GM19438 (cell line): ENCODE data around the gene GMPPA.

Experiments used
- ATAC-seq: cut with Tn5 transposase; IDR thresholded peaks from one replicate; pipeline ENCODE4 v1.9.1; 2021; ENCODE audit warnings: low read depth; ENCODE audit not compliant: unreplicated experiment

The GMPPA gene

GRCh38 chr2:219499555-219499954, 864 bp downstream of the GMPPA start:
- ATAC-seq: no peak

- ATAC-seq: no peak
Observed at GRCh38 chr2:219500135-219500534, 1.4 kb downstream of the GMPPA start.

GRCh38 chr2:219501849-219502248, 3.2 kb downstream of the GMPPA start:
- ATAC-seq: no peak

GRCh38 chr2:219502618-219503017, 3.9 kb downstream of the GMPPA start:
- no peak for ATAC-seq

- no peak for ATAC-seq
Observed at GRCh38 chr2:219505585-219505984, 6.9 kb downstream of the GMPPA start.

- ATAC-seq: no peak
Observed at GRCh38 chr2:219506153-219506801, 7.6 kb downstream of the GMPPA start.

GRCh38 chr2:219506802-219507526, 8.3 kb downstream of the GMPPA start:
- no peak for ATAC-seq

GRCh38 chr2:219507581-219508443, 9.1 kb downstream of the GMPPA start:
- ATAC-seq: no peak

GRCh38 chr2:219508444-219508734, 9.7 kb downstream of the GMPPA start:
- no peak for ATAC-seq

GRCh38 chr2:219508971-219509779, 10.5 kb downstream of the GMPPA start:
- ATAC-seq: peak; percentile 21

GRCh38 chr2:219509780-219510511, 11.3 kb downstream of the GMPPA start:
- peak; percentile 74 for ATAC-seq

GRCh38 chr2:219510512-219511135, 11.9 kb downstream of the GMPPA start:
- no peak for ATAC-seq

GRCh38 chr2:219511547-219512325, 13.0 kb downstream of the GMPPA start:
- no peak for ATAC-seq

- no peak for ATAC-seq
Observed at GRCh38 chr2:219512524-219513216, 14.0 kb downstream of the GMPPA start.

- no peak for ATAC-seq
Observed at GRCh38 chr2:219513787-219514186, 15.1 kb downstream of the GMPPA start.

- ATAC-seq: no peak
Observed at GRCh38 chr2:219514196-219514761, 15.6 kb downstream of the GMPPA start, which contains the start of gene ASIC4. Gene ASIC4, plus strand, starts transcription at chr2:219514482. Its CDS starts 243 bp downstream, at chr2:219514725.

GRCh38 chr2:219514836-219515235, 16.1 kb downstream of the GMPPA start:
- ATAC-seq: no peak
